GM10847 (cell line): Measurements from ENCODE around the gene PRAME.

Experiments
- POLR2A ChIP-seq: IDR thresholded peaks from 2 replicates; pipeline ENCODE4 v1.6.1; 2011; ENCODE audit not compliant: insufficient read length; ENCODE audit errors: extremely low read depth

Gene PRAME

DNA sequence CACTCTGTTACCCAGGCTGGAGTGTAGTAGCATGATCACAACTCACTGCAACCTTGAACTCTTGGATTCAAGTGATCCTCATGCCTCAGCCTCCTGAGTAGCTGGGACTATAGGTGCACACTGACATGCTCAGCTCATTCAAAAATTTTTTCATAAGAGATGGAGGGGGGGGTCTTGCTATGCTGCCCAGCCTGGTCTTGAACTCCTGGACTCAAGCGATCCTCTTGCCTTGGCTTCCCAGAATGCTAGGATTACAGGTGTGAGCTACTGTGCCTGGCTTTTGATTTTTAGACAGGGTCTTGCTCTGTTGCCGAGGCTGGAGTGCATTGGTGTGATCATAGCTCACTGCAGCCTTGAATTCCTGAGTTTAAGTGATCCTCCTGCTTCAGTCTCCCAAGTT lies 14.0 kb downstream of the PRAME start:
- no peak for TF ChIP-seq POLR2A

DNA sequence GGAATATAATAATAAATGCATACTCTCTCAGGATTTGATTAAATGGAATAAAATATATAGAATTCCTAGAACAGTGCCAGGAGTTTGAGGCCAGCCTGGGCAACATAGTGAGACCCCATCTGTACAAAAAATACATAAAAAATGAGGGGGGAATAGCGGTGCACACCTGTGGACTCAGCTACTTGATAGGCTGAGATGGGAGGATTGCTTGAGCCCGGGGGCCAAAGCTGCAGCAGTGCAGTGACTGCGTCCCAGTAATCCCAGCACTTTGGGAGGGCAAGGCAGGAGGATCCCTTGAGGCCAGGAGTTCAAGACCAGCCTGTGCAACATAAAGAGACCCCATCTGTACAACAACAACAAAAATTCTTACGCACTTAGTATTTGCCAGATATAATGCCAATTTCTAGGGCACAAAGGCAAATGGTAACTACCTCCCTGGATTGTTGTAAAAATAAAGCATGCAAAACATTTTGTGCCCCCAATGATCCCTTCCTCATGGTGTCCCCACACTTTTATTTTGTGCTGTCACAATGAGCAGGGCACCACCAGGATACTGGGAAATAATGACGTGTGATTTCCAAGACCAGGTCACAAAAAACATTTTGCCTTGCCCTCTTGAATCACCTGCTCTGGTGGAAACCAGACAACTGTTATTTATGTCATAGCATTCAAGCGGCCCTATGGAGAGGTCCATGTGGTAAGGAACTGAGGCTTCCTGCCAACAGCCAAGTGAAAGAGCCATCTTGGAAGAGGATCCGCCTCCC lies 20.7 kb downstream of the PRAME start:
- no peak for TF ChIP-seq POLR2A

GRCh38 chr22:22536916-22537315 lies 22.1 kb downstream of the PRAME start:
- TF ChIP-seq POLR2A: no peak

DNA sequence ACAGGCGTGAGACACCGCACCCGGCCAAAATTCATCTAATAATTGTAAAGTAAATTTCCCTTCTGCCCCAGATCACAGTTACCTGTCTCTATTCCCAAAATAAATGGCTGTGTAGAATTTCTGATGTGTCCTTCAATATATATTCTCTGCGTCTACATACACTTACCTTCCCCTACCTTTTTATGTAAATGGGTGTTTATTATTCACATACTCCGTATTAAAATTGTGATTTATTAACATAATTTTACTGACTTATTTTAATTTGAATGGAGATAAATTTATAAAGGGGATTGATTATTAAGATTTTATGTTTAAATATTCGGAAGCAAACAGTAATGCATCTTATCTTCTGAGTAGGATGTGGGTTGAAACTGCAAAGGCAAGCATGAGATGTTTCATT lies 22.6 kb downstream of the PRAME start:
- no peak for TF ChIP-seq POLR2A

GRCh38 chr22:22535662-22536061 lies 23.4 kb downstream of the PRAME start:
- no peak for TF ChIP-seq POLR2A

- TF ChIP-seq POLR2A: no peak
These were observed 24.3 kb downstream of the PRAME start for GRCh38 chr22:22534604-22535415.

DNA sequence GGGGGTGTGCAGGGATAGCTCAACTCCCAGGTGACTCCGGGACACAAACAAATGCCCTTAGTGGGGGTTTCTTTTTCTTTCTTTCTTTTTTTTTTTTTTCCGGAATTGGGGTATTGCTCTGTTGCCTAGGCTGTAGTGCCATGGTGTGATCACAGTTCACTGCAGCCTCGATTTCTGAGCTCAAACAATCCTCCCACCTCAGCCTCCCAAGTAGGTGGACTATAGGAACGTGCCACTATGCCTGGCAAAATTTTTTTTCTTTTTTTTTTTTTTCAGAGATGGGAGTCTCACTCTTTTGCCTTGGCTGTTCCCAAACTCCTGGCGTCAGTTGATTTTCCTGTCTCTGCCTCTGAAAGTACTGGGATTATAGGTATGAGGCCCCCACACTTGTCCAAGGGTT lies 25.2 kb downstream of the PRAME start:
- TF ChIP-seq POLR2A: no peak

- no peak for TF ChIP-seq POLR2A
These were observed 25.6 kb downstream of the PRAME start for GRCh38 chr22:22533417-22533816.

DNA sequence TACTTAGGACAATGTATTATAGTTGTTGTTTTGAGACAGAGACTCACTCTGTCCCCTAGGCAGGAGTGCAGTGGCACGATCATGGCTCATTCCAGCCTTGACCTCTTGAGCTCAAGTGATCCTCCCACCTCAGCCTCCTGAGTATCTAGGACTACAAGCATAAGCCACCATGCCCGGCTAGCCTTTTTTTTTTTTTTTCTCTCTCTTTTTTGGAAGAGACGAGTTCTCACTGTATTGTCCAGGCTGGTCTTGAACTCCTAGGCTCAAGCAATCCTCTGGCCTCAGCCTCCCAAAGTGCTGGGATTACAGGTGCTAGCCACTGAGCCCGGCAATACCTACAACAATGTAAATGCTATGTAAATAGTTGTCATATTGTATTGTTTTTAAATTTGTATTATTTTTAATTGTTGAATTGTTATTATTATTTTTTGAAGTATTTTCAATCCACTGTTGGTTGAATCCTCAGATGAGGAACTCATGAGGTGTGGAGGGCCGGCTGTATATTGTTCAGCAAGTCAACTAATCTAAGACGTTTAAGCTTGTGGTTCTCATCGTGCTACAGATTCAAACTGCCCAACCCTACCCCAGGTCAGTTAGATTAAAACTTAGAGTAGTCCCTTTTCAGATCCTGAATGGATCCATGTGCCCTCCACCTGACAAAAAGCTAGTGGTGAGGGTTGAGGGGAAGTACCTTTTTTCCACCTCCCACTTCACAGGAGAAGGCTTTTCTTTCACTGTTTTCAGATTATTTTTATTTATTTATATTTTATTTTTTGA lies 27.1 kb downstream of the PRAME start:
- TF ChIP-seq POLR2A: no peak

- no peak for TF ChIP-seq POLR2A
These were observed 30.3 kb downstream of the PRAME start for GRCh38 chr22:22528780-22529179.

DNA sequence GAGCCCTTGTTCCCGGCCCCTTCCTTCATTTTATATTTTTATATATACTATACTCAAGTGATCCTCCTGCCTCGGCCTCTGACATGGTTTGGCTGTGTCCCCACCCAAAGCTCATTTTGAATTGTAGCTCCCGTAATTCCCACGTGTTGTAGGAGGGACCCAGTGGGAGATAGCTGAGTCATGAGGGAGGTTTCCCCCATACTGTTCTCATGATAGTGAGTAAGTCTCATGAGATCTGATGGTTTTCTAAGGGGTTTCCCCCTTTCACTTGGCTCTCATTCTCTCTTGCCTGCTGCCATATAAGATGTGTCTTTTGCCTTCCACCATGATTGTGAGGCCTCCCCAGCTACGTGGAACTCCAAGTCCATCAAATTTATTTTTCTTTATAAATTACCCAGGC lies 31.8 kb downstream of the PRAME start:
- no peak for TF ChIP-seq POLR2A

- no peak for TF ChIP-seq POLR2A
These were observed 32.7 kb downstream of the PRAME start for GRCh38 chr22:22526125-22526912.

GRCh38 chr22:22523494-22523893 lies 35.6 kb downstream of the PRAME start:
- TF ChIP-seq POLR2A: no peak

DNA sequence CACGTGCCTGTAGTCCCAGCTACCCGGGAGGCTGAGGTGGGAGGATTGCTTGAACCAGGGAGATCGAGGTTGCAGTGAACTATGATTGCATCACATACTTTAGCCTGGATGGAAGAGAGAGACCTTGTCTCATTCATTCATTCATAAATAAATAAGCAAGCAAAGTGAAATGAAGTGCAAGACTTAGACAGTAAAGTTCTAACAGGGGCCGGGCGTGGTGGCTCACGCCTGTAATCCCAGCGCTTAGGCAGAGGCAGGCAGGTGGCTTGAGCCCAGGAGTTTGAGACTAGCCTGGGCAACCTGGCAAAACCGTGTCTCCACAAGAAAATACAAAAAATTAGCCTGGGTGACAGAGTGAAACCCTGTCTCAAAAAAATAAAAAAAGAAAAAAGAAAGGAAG lies 37.4 kb downstream of the PRAME start:
- TF ChIP-seq POLR2A: no peak
